MM.1S (cell line): ENCODE results near the gene PBX3.

Experiments used
- DNase-seq: peaks from one replicate; pipeline ENCODE4 v3.0.0-alpha.2; 2015
- H2AFZ ChIP-seq: fragments of 300-600 bp; sonication (generic); 2 replicates; pipeline ENCODE4 v1.6.0; 2016; ENCODE audit warnings: antibody characterized with exemption, low read length
- H3F3A ChIP-seq: fragments of 300-600 bp; sonication (generic); 2 replicates; pipeline ENCODE4 v1.6.1; 2016; ENCODE audit warnings: mild to moderate bottlenecking, antibody characterized with exemption, low read length, moderate library complexity, mixed read lengths; ENCODE audit not compliant: insufficient read depth
- H3K27ac ChIP-seq: fragments of 300-600 bp; sonication (generic); 2 replicates; pipeline ENCODE4 v1.5.1; 2016; ENCODE audit warnings: mild to moderate bottlenecking, low read length
- H3K27me3 ChIP-seq: fragments of 300-600 bp; sonication (generic); replicated peaks from 2 replicates; pipeline ENCODE4 v1.6.0; 2016; ENCODE audit warnings: low read length; ENCODE audit not compliant: insufficient read depth
- H3K36me3 ChIP-seq: fragments of 300-600 bp; sonication (generic); replicated peaks from 2 replicates; pipeline ENCODE4 v1.6.1; 2016; ENCODE audit warnings: mild to moderate bottlenecking, low read length, mixed read lengths; ENCODE audit not compliant: insufficient read depth
- H3K4me1 ChIP-seq: fragments of 300-600 bp; sonication (generic); 2 replicates; pipeline ENCODE4 v1.6.1; 2016; ENCODE audit warnings: low read length, mixed read lengths
- H3K4me2 ChIP-seq: fragments of 300-600 bp; sonication (generic); 2 replicates; pipeline ENCODE4 v1.6.0; 2016; ENCODE audit warnings: low read depth, low read length
- H3K4me3 ChIP-seq: fragments of 300-600 bp; sonication (generic); 2 replicates; pipeline ENCODE4 v1.5.1; 2016; ENCODE audit warnings: low read length, mixed read lengths
- H3K79me2 ChIP-seq: fragments of 300-600 bp; sonication (generic); 2 replicates; pipeline ENCODE4 v1.6.1; 2016; ENCODE audit warnings: mixed run types, low read length, mixed read lengths
- H3K9ac ChIP-seq: fragments of 300-600 bp; sonication (generic); 2 replicates; pipeline ENCODE4 v1.6.1; 2016; ENCODE audit warnings: low read length, mixed read lengths
- H3K9me2 ChIP-seq: fragments of 300-600 bp; sonication (generic); replicated peaks from 2 replicates; pipeline ENCODE4 v1.6.1; 2016; ENCODE audit warnings: mild to moderate bottlenecking, low read length, mixed read lengths; ENCODE audit not compliant: insufficient read depth
- H3K9me3 ChIP-seq: fragments of 300-600 bp; sonication (generic); replicated peaks from 2 replicates; pipeline ENCODE4 v1.6.1; 2016; ENCODE audit warnings: mild to moderate bottlenecking, low read length, mixed read lengths; ENCODE audit not compliant: insufficient read depth
- H4K20me1 ChIP-seq: fragments of 300-600 bp; sonication (generic); 2 replicates; pipeline ENCODE4 v1.6.1; 2016; ENCODE audit warnings: mild to moderate bottlenecking, low read length, moderate library complexity, mixed read lengths; ENCODE audit not compliant: insufficient read depth
- EZH2 ChIP-seq: fragments of 300-600 bp; sonication (generic); optimal IDR thresholded peaks from 2 replicates; pipeline ENCODE3; 2017; ENCODE audit warnings: low read depth, mild to moderate bottlenecking, antibody characterized with exemption, low read length, mixed read lengths
- EZH2phosphoT487 ChIP-seq: fragments of 300-600 bp; sonication (generic); IDR thresholded peaks from 2 replicates; pipeline ENCODE4 v1.6.1; 2018; ENCODE audit warnings: antibody characterized with exemption, low read length
- TF ChIP-seq, protein P1 (sequence below): fragments of 300-600 bp; sonication (generic); IDR thresholded peaks from 2 replicates; pipeline ENCODE4 v1.5.1; 2016; ENCODE audit warnings: antibody characterized with exemption, low read length, mixed read lengths

Gene PBX3

DNA sequence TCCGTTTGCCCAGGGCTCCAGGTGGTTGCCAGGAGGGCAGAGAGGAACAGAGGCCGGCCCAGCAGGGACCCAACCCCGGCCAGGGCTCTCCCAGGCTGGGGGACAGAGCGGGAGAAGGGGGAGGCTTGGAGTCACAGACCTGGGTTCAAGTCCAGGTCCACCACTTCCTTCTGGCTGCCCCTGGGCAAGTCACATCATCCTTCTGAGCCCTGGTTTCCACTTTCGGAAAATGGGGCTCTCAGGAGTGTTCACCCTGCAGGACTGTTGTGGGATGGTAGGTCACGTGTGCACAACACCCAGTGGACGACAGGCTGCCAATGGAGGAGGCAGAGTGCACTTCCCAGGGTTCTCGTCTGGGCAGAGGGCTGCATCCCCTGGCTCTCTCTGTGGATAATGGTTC lies 245.4 kb downstream of the PBX3 start:
- no peak overlapping the region for H3K27ac ChIP-seq
- TF ChIP-seq EZH2phosphoT487 (no peak), EZH2 (no peak)
- TF ChIP-seq, protein P1, sequence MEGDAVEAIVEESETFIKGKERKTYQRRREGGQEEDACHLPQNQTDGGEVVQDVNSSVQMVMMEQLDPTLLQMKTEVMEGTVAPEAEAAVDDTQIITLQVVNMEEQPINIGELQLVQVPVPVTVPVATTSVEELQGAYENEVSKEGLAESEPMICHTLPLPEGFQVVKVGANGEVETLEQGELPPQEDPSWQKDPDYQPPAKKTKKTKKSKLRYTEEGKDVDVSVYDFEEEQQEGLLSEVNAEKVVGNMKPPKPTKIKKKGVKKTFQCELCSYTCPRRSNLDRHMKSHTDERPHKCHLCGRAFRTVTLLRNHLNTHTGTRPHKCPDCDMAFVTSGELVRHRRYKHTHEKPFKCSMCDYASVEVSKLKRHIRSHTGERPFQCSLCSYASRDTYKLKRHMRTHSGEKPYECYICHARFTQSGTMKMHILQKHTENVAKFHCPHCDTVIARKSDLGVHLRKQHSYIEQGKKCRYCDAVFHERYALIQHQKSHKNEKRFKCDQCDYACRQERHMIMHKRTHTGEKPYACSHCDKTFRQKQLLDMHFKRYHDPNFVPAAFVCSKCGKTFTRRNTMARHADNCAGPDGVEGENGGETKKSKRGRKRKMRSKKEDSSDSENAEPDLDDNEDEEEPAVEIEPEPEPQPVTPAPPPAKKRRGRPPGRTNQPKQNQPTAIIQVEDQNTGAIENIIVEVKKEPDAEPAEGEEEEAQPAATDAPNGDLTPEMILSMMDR = no peak
- no peak overlapping the region for H3K4me3 ChIP-seq
- H3K36me3 ChIP-seq = no peaks in the 10 kb centered on the region
- H3F3A ChIP-seq = no peaks in the 10 kb centered on the region
- H3K4me1 ChIP-seq = no peaks in the 10 kb centered on the region
- H2AFZ ChIP-seq = no peak overlapping the region
- no peak overlapping the region for H3K9ac ChIP-seq
- no peak overlapping the region for H3K4me2 ChIP-seq
- no peaks in the 10 kb centered on the region for H4K20me1 ChIP-seq
- no peak for DNase-seq
- no peaks in the 10 kb centered on the region for H3K9me2 ChIP-seq
- H3K27me3 ChIP-seq = peaks cover 16% of the 10 kb centered on the region; the same call in 1 of the 2 replicates
- H3K79me2 ChIP-seq = no peaks in the 10 kb centered on the region
- no peaks in the 10 kb centered on the region for H3K9me3 ChIP-seq

DNA sequence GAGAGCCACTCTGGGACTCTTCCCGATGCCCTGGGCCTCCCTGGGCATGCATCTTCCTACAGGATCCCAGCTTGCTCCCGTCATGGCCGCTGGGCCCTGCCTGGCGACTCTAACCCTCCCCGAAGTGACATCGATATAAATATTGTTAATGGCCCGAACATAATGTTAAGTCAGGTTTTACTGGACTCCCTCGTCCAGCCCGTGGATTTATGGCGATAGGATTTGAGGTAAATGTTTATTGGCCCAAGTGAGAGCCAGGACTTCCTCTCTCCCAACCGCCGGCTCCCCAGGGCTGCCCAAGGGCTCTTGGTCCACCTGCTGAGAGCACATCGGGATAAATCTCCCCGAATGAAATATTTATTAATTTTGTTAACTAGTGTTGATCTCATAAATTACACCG lies 246.3 kb downstream of the PBX3 start:
- Histone ChIP-seq H2AFZ (no peak overlapping the region), H3K9me2 (no peaks in the 10 kb centered on the region), H3K36me3 (no peaks in the 10 kb centered on the region), H4K20me1 (no peaks in the 10 kb centered on the region), H3K4me2 (no peak overlapping the region), H3K4me1 (no peaks in the 10 kb centered on the region), H3F3A (no peaks in the 10 kb centered on the region), H3K9ac (no peak overlapping the region), H3K9me3 (no peaks in the 10 kb centered on the region), H3K27ac (no peak overlapping the region), H3K4me3 (no peak overlapping the region), H3K27me3 (peaks cover 16% of the 10 kb centered on the region; the same call in 1 of the 2 replicates), H3K79me2 (no peaks in the 10 kb centered on the region)
- no peak for DNase-seq
- no peak for TF ChIP-seq EZH2
- TF ChIP-seq EZH2phosphoT487 = no peak
- TF ChIP-seq, protein P1 = no peak

DNA sequence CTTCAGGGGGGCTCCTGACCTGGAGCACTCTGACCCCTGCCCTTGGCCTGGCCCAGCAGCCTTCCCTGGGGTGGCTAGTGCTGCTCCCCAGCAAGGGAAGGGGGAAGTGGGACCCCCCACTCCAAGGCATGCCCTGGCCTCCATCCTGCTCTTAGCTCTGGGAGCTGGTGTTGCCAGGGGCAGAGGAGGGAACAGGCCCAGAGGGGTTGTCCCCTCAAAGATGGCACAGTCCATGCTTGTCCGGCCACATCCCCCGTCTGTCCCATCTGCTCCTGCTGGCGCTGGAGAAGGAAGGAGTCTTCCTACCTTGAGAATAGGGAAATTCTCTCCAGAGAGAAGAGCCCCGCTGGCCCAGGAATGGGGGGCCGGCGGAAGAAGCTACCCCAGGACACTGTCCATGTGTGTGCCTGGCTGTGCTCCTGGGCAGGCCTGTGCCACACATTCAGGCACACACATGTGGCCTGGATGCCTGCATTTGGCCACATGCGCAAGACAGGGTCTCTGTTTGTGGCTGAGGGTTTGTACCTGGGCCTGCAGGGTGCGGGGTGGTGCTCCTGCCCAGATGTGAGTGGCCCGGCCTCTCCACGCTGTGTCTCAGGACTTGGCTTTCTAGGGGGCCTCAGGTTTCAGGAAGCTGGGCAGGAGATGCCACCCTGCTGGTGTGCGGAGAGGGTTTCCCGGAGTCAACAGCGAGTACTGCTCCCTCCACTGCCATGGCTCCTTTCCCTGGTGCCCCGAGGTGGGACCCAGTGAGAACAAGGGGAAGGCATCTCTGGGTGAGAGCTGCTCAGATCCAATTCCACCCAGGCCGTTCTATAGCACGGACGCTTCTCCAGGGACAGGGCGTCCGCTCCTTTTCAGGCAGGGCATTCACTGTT lies 247.1 kb downstream of the PBX3 start:
- no peak overlapping the region for H3K4me2 ChIP-seq
- no peaks in the 10 kb centered on the region for H3K9me2 ChIP-seq
- no peak overlapping the region for H3K4me3 ChIP-seq

More for the DNA sequence above, 247.1 kb downstream of the PBX3 start:
- H3K79me2 ChIP-seq = no peaks in the 10 kb centered on the region
- peaks cover 16% of the 10 kb centered on the region; the same call in 1 of the 2 replicates for H3K27me3 ChIP-seq
- no peaks in the 10 kb centered on the region for H3K4me1 ChIP-seq
- H3F3A ChIP-seq = no peaks in the 10 kb centered on the region
- no peak overlapping the region for H3K27ac ChIP-seq
- TF ChIP-seq EZH2 (no peak), EZH2phosphoT487 (no peak)
- TF ChIP-seq, protein P1 = no peak
- H2AFZ ChIP-seq = no peak overlapping the region
- DNase-seq = no peak
- no peaks in the 10 kb centered on the region for H3K36me3 ChIP-seq
- no peak overlapping the region for H3K9ac ChIP-seq
- no peaks in the 10 kb centered on the region for H3K9me3 ChIP-seq
- no peaks in the 10 kb centered on the region for H4K20me1 ChIP-seq
